ENCODE data around the gene GLT6D1.

GRCh38 chr9:135676891-135677290 is 37.6 kb upstream of the GLT6D1 start:
- no peak for TF ChIP-seq ZNF274 (IDR thresholded peaks at IDR 0.05; ENCODE audit: low read depth, low read length)
- TF ChIP-seq YY1 (IDR thresholded peaks at IDR 0.05; ENCODE audit: insufficient read depth, insufficient read length): no peak
